ENCODE results near the gene HOXB3.

GRCh38 chr17:48541036-48541576 lies 48.9 kb downstream of the HOXB3 start:
- TF ChIP-seq CTCF (conservative IDR thresholded peaks at IDR 0.05) (no peak), ZFX (IDR thresholded peaks at IDR 0.05) (no peak)
